22Rv1 (cell line): ENCODE measurements around the gene RIBC1.

Source experiments
- CTCF ChIP-seq: fragments of 450-650 bp; IDR thresholded peaks from 2 replicates; pipeline ENCODE4 v1.5.1; 2017; ENCODE audit warnings: mild to moderate bottlenecking
- ZFX ChIP-seq: fragments of 450-650 bp; IDR thresholded peaks from 2 replicates; pipeline ENCODE4 v1.6.1; 2017; ENCODE audit warnings: antibody characterized with exemption, borderline replicate concordance

- TF ChIP-seq CTCF (no peak), ZFX (no peak)
Measured at GRCh38 chrX:53377464-53377863, 45.2 kb upstream of the RIBC1 start.
